ENCODE data around the gene SLC35B1.

DNA sequence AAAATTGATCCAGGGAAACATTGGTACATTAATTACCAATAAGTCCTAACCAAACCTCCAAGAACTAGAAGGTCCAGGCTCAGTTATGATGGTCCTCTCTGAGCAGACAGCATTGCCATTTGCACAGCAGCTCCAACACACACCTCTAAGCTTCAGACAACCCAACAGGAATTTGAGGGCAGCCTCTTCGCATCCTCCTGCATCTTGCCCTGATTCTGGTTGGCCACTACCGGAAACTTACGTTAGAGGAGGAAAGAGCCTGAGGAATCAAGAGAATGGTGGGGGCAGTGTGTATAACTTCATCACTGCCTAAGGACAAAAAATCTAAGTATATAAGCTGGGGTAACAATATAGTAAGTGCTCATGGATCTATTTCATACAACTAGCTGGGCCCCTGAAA is 40.5 kb upstream of the SLC35B1 start:
- TF ChIP-seq, protein P1, sequence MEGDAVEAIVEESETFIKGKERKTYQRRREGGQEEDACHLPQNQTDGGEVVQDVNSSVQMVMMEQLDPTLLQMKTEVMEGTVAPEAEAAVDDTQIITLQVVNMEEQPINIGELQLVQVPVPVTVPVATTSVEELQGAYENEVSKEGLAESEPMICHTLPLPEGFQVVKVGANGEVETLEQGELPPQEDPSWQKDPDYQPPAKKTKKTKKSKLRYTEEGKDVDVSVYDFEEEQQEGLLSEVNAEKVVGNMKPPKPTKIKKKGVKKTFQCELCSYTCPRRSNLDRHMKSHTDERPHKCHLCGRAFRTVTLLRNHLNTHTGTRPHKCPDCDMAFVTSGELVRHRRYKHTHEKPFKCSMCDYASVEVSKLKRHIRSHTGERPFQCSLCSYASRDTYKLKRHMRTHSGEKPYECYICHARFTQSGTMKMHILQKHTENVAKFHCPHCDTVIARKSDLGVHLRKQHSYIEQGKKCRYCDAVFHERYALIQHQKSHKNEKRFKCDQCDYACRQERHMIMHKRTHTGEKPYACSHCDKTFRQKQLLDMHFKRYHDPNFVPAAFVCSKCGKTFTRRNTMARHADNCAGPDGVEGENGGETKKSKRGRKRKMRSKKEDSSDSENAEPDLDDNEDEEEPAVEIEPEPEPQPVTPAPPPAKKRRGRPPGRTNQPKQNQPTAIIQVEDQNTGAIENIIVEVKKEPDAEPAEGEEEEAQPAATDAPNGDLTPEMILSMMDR (IDR thresholded peaks at IDR 0.05; ENCODE audit: poor library complexity): no peak
- TF ChIP-seq EZH2phosphoT487 (IDR thresholded peaks at IDR 0.05; ENCODE audit: low read depth, severe bottlenecking, unreplicated experiment): no peak
